ENCODE data around the gene SHISA9.

Gene SHISA9

GRCh38 chr16:13120557-13120956, 219.2 kb downstream of the SHISA9 start:
- TF ChIP-seq FOXP2 (optimal IDR thresholded peaks at IDR 0.05; ENCODE audit: borderline replicate concordance, extremely low read depth, extremely low read length, insufficient read depth), result no peak
- TF ChIP-seq, protein P1, sequence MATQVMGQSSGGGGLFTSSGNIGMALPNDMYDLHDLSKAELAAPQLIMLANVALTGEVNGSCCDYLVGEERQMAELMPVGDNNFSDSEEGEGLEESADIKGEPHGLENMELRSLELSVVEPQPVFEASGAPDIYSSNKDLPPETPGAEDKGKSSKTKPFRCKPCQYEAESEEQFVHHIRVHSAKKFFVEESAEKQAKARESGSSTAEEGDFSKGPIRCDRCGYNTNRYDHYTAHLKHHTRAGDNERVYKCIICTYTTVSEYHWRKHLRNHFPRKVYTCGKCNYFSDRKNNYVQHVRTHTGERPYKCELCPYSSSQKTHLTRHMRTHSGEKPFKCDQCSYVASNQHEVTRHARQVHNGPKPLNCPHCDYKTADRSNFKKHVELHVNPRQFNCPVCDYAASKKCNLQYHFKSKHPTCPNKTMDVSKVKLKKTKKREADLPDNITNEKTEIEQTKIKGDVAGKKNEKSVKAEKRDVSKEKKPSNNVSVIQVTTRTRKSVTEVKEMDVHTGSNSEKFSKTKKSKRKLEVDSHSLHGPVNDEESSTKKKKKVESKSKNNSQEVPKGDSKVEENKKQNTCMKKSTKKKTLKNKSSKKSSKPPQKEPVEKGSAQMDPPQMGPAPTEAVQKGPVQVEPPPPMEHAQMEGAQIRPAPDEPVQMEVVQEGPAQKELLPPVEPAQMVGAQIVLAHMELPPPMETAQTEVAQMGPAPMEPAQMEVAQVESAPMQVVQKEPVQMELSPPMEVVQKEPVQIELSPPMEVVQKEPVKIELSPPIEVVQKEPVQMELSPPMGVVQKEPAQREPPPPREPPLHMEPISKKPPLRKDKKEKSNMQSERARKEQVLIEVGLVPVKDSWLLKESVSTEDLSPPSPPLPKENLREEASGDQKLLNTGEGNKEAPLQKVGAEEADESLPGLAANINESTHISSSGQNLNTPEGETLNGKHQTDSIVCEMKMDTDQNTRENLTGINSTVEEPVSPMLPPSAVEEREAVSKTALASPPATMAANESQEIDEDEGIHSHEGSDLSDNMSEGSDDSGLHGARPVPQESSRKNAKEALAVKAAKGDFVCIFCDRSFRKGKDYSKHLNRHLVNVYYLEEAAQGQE (IDR thresholded peaks at IDR 0.05; ENCODE audit: insufficient read depth in 1 of 2, low read depth in 2 of 2, low read length in 2 of 2), result no peak
- TF ChIP-seq SIN3A (IDR thresholded peaks at IDR 0.05; ENCODE audit: borderline replicate concordance, insufficient read depth, low read length), result no peak
- TF ChIP-seq TAF1 (IDR thresholded peaks at IDR 0.05; ENCODE audit: borderline replicate concordance, insufficient read depth, low read length), result no peak
- TF ChIP-seq POLR2AphosphoS5 (IDR thresholded peaks at IDR 0.05; ENCODE audit: low read depth, low read length), result no peak

DNA sequence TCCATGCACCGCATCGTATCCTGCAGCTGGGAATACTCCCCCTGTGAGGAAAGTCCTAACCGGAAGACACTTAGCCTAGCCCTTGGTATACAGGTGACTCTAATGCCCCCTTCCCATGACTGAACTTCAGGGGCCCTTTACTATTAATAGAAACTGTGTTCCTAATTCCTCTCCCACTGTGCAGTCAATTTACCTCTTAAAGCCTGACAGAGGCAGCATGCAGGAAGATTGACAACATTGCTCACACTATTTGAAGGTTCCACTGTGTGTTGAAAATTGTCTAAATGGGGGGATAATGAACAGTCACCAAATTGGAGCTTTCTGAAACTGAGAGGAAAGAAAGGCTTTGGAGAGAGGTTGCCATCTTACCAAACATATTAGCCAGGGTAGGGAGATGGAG, 222.6 kb downstream of the SHISA9 start:
- TF ChIP-seq FOXP2 (optimal IDR thresholded peaks at IDR 0.05; ENCODE audit: borderline replicate concordance, extremely low read depth, extremely low read length, insufficient read depth) (no peak), POLR2AphosphoS5 (IDR thresholded peaks at IDR 0.05; ENCODE audit: low read depth, low read length) (no peak), TAF1 (IDR thresholded peaks at IDR 0.05; ENCODE audit: borderline replicate concordance, insufficient read depth, low read length) (no peak), SIN3A (IDR thresholded peaks at IDR 0.05; ENCODE audit: borderline replicate concordance, insufficient read depth, low read length) (no peak)
- TF ChIP-seq, protein P1 (IDR thresholded peaks at IDR 0.05; ENCODE audit: insufficient read depth in 1 of 2, low read depth in 2 of 2, low read length in 2 of 2), result no peak

DNA sequence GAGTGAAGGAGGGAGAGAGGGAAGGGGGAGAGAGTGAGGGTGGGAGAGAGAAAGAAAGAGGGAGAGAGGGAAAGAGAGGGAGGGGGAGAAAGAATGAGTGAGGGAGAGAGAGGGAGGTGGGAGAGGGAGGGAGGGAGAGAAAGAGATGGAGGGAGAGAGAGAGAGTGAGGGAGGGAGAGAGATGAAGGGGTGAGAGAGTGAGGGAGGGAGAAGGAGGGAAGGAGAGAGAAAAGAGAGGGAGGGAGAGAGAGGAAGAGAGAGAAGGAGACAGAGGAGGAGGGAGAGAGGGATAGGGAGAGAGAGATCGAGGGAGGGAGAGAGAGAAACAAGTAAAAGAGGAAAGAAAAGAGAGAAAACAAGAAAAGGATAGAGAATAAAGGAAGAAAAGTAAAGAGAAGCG, 225.7 kb downstream of the SHISA9 start:
- TF ChIP-seq TAF1 (IDR thresholded peaks at IDR 0.05; ENCODE audit: borderline replicate concordance, insufficient read depth, low read length), result no peak
- TF ChIP-seq, protein P1 (IDR thresholded peaks at IDR 0.05; ENCODE audit: insufficient read depth in 1 of 2, low read depth in 2 of 2, low read length in 2 of 2), result no peak
- no peak for TF ChIP-seq POLR2AphosphoS5 (IDR thresholded peaks at IDR 0.05; ENCODE audit: low read depth, low read length)
- no peak for TF ChIP-seq SIN3A (IDR thresholded peaks at IDR 0.05; ENCODE audit: borderline replicate concordance, insufficient read depth, low read length)
- TF ChIP-seq FOXP2 (optimal IDR thresholded peaks at IDR 0.05; ENCODE audit: borderline replicate concordance, extremely low read depth, extremely low read length, insufficient read depth), result no peak

GRCh38 chr16:13130586-13130985, 229.2 kb downstream of the SHISA9 start:
- TF ChIP-seq POLR2AphosphoS5 (IDR thresholded peaks at IDR 0.05; ENCODE audit: low read depth, low read length), result no peak
- no peak for TF ChIP-seq TAF1 (IDR thresholded peaks at IDR 0.05; ENCODE audit: borderline replicate concordance, insufficient read depth, low read length)
- no peak for TF ChIP-seq SIN3A (IDR thresholded peaks at IDR 0.05; ENCODE audit: borderline replicate concordance, insufficient read depth, low read length)
- TF ChIP-seq, protein P1 (IDR thresholded peaks at IDR 0.05; ENCODE audit: insufficient read depth in 1 of 2, low read depth in 2 of 2, low read length in 2 of 2), result no peak
- TF ChIP-seq FOXP2 (optimal IDR thresholded peaks at IDR 0.05; ENCODE audit: borderline replicate concordance, extremely low read depth, extremely low read length, insufficient read depth), result no peak

GRCh38 chr16:13134836-13135235, 233.4 kb downstream of the SHISA9 start:
- TF ChIP-seq, protein P1 (IDR thresholded peaks at IDR 0.05; ENCODE audit: insufficient read depth in 1 of 2, low read depth in 2 of 2, low read length in 2 of 2), result no peak
- no peak for TF ChIP-seq SIN3A (IDR thresholded peaks at IDR 0.05; ENCODE audit: borderline replicate concordance, insufficient read depth, low read length)
